H1 (cell line): ENCODE results near the gene ATF3. TPM values are rescaled to one million over a fixed set of nuclear protein-coding genes. Genes with fewer than 3 reads are reported as not detected.
A peak's percentile ranks its signal among the peaks of the same experiment; 100 is the strongest.

Experiments used
- CTCF ChIA-PET: fragments of 300-600 bp; sonication (Branson Sonifier 250); formaldehyde crosslinking; loops from one replicate; lab custom pipeline; 2021; ENCODE audit not compliant: partially characterized antibody; lab: Charles Lee
- POLR2A ChIA-PET: fragments of 300-600 bp; sonication (Branson Sonifier 250); formaldehyde crosslinking; loops from one replicate; lab custom pipeline; 2021; ENCODE audit warnings: inconsistent platforms; ENCODE audit not compliant: partially characterized antibody; lab: Charles Lee
- DNase-seq, 2 experiments: peaks; one replicate each; pipeline versions ENCODE4 v3.0.0 to v3.0.0-alpha.2; 2010 to 2022; ENCODE audit warnings: low spot score in 2 of 2, low read depth in 1 of 2, mixed read lengths in 1 of 2
- FAIRE-seq: peaks from 2 replicates; lab custom pipeline; 2011; peaks lifted over from hg19 to GRCh38; lab: Jason Lieb, UNC
- H2AFZ ChIP-seq: 2 replicates; pipeline ENCODE4 v1.8.1; 2012; ENCODE audit warnings: low read length, inconsistent platforms
- H2AK5ac ChIP-seq: 2 replicates; pipeline ENCODE4 v1.6.1; 2013; ENCODE audit warnings: low read depth, low read length
- H2BK120ac ChIP-seq: replicated peaks from 2 replicates; pipeline ENCODE3; 2013; ENCODE audit warnings: low read depth, low read length, inconsistent platforms
- H2BK12ac ChIP-seq: 2 replicates; pipeline ENCODE4 v1.6.1; 2013; ENCODE audit warnings: low read depth, low read length
- H2BK15ac ChIP-seq: 2 replicates; pipeline ENCODE4 v1.6.1; 2013; ENCODE audit warnings: low read length
- H2BK20ac ChIP-seq: 2 replicates; pipeline ENCODE4 v1.6.1; 2013; ENCODE audit warnings: low read length
- H2BK5ac ChIP-seq: 2 replicates; pipeline ENCODE4 v1.6.1; 2013; ENCODE audit warnings: low read depth, low read length
- H3K14ac ChIP-seq: 2 replicates; pipeline ENCODE4 v1.6.1; 2013; ENCODE audit warnings: inconsistent platforms; ENCODE audit not compliant: insufficient read length
- H3K18ac ChIP-seq: 2 replicates; pipeline ENCODE4 v1.6.1; 2013; ENCODE audit warnings: low read length; ENCODE audit errors: extremely low read depth
- H3K23ac ChIP-seq: 2 replicates; pipeline ENCODE4 v1.6.1; 2013; ENCODE audit warnings: inconsistent platforms; ENCODE audit not compliant: insufficient read length
- H3K23me2 ChIP-seq: 2 replicates; pipeline ENCODE4 v1.6.1; 2013; ENCODE audit warnings: low read depth, low read length
- H3K27ac ChIP-seq: 2 replicates; pipeline ENCODE4 v1.6.1; 2011; ENCODE audit warnings: low read depth, low read length, inconsistent platforms
- H3K27me3 ChIP-seq, 4 experiments: replicated peaks in 1 of 4; 1 replicate in 1 of 4; 2 replicates in 3 of 4; pipeline versions ENCODE4 v1.6.1 to v1.8.1; 2011 to 2013; ENCODE audit warnings: low read length in 3 of 4, mild to moderate bottlenecking in 3 of 4, inconsistent platforms in 2 of 4, mixed read lengths in 2 of 4, moderate library complexity in 1 of 4; ENCODE audit not compliant: control insufficient read depth in 3 of 4, insufficient read depth in 3 of 4; ENCODE audit errors: extremely low read depth in 1 of 4
- H3K36me3 ChIP-seq, 4 experiments: 2 replicates each; pipeline versions ENCODE4 v1.6.1 to v1.8.1; 2011 to 2013; ENCODE audit warnings: mild to moderate bottlenecking in 4 of 4, low read length in 3 of 4, moderate library complexity in 2 of 4, control low read depth in 1 of 4, inconsistent platforms in 1 of 4; ENCODE audit not compliant: insufficient read depth in 4 of 4, control insufficient read depth in 2 of 4
- H3K4ac ChIP-seq: replicated peaks from 2 replicates; pipeline ENCODE3; 2013; ENCODE audit warnings: low read length, low read depth, mixed read lengths, inconsistent platforms; ENCODE audit not compliant: insufficient read length
- H3K4me1 ChIP-seq, 4 experiments: replicated peaks in 1 of 4; 1 replicate in 1 of 4; 2 replicates in 3 of 4; pipeline versions ENCODE4 v1.6.1 to v1.8.1; 2011 to 2013; ENCODE audit warnings: low read length in 3 of 4, inconsistent platforms in 2 of 4, mixed read lengths in 1 of 4; ENCODE audit not compliant: insufficient read depth in 4 of 4, control insufficient read depth in 3 of 4
- H3K4me2 ChIP-seq, 2 experiments: 2 replicates each; pipeline versions ENCODE4 v1.6.1 to v1.8.1; 2011 to 2013; ENCODE audit warnings: low read depth in 2 of 2, low read length in 2 of 2, control low read depth in 1 of 2, inconsistent platforms in 1 of 2, mild to moderate bottlenecking in 1 of 2; ENCODE audit not compliant: insufficient read depth in 1 of 2
- H3K4me3 ChIP-seq, 4 experiments: fragments of 200-600, 300-600 bp in 1 of 4; sonication (generic), shearing (Covaris generic), sonication (Bioruptor Twin) in 1 of 4; 2 replicates each; pipeline versions ENCODE4 v1.5.1 to v1.8.1; 2011 to 2016; ENCODE audit warnings: low read length in 4 of 4, low read depth in 3 of 4, control low read depth in 2 of 4, inconsistent platforms in 2 of 4, mild to moderate bottlenecking in 2 of 4, mixed read lengths in 1 of 4, moderate library complexity in 1 of 4; ENCODE audit not compliant: insufficient read depth in 2 of 4; ENCODE audit errors: extremely low read depth in 1 of 4
- H3K56ac ChIP-seq: replicated peaks from 2 replicates; pipeline ENCODE3; 2013; ENCODE audit warnings: low read depth, mild to moderate bottlenecking, mixed read lengths, low read length, inconsistent platforms; ENCODE audit not compliant: insufficient read length
- H3K79me1 ChIP-seq: 2 replicates; pipeline ENCODE4 v1.6.1; 2013; ENCODE audit warnings: low read depth, low read length, control low read depth
- H3K79me2 ChIP-seq, 2 experiments: 2 replicates each; pipeline versions ENCODE4 v1.6.1 to v1.8.1; 2012 to 2013; ENCODE audit warnings: low read length in 2 of 2, mild to moderate bottlenecking in 2 of 2, inconsistent platforms in 1 of 2; ENCODE audit not compliant: insufficient read depth in 2 of 2, control insufficient read depth in 1 of 2
- H3K9ac ChIP-seq, 4 experiments: replicated peaks in 1 of 4; 1 replicate in 1 of 4; 2 replicates in 3 of 4; pipeline versions ENCODE4 v1.6.1 to v1.8.1; 2011 to 2013; ENCODE audit warnings: low read depth in 3 of 4, low read length in 3 of 4, control low read depth in 2 of 4, mild to moderate bottlenecking in 2 of 4, moderate library complexity in 2 of 4, inconsistent platforms in 1 of 4; ENCODE audit errors: extremely low read depth in 1 of 4
- H3K9me3 ChIP-seq, 2 experiments: 2 replicates each; pipeline versions ENCODE4 v1.6.1 to v1.8.1; 2012 to 2013; ENCODE audit warnings: mild to moderate bottlenecking in 2 of 2, moderate library complexity in 2 of 2, control low read depth in 1 of 2, inconsistent platforms in 1 of 2, low read depth in 1 of 2, low read length in 1 of 2, mixed read lengths in 1 of 2; ENCODE audit not compliant: insufficient read depth in 2 of 2
- H4K20me1 ChIP-seq, 2 experiments: replicated peaks in 1 of 2; 2 replicates each; pipeline versions ENCODE3 to v1.8.1; 2011 to 2013; ENCODE audit warnings: inconsistent platforms in 2 of 2, low read length in 2 of 2, mild to moderate bottlenecking in 1 of 2; ENCODE audit not compliant: insufficient read depth in 2 of 2, control insufficient read depth in 1 of 2
- H4K5ac ChIP-seq: 2 replicates; pipeline ENCODE4 v1.6.1; 2013; ENCODE audit warnings: low read length, low read depth, mixed read lengths, inconsistent platforms; ENCODE audit not compliant: insufficient read length
- H4K8ac ChIP-seq: 2 replicates; pipeline ENCODE4 v1.8.0; 2013; ENCODE audit warnings: mild to moderate bottlenecking, moderate library complexity, low read length, inconsistent platforms; ENCODE audit not compliant: insufficient read depth; ENCODE audit errors: extremely low read depth
- H4K91ac ChIP-seq: replicated peaks from 2 replicates; pipeline ENCODE3; 2013; ENCODE audit warnings: low read length, mixed read lengths, inconsistent platforms; ENCODE audit not compliant: insufficient read length
- CEBPB ChIP-seq: IDR thresholded peaks from 2 replicates; pipeline ENCODE4 v1.6.1; 2012; ENCODE audit warnings: low read depth, low read length
- EZH2 ChIP-seq: fragments of 200-600 bp; sonication (generic); IDR thresholded peaks from 2 replicates; pipeline ENCODE4 v1.7.1; 2012; ENCODE audit warnings: low read depth, mild to moderate bottlenecking, moderate library complexity, low read length, inconsistent platforms; ENCODE audit not compliant: severe bottlenecking
- FOSL1 ChIP-seq: IDR thresholded peaks from 2 replicates; pipeline ENCODE4 v1.6.1; 2011; ENCODE audit warnings: mild to moderate bottlenecking, low read depth, low read length, moderate library complexity; ENCODE audit not compliant: insufficient read depth
- POU5F1 ChIP-seq: IDR thresholded peaks from 2 replicates; pipeline ENCODE4 v1.6.1; 2011; ENCODE audit warnings: low read depth, mild to moderate bottlenecking, low read length, moderate library complexity
- RAD21 ChIP-seq, 2 experiments: IDR thresholded peaks in 1 of 2; conservative IDR thresholded peaks in 1 of 2; 2 replicates each; pipeline ENCODE4 v1.6.1; 2011; ENCODE audit warnings: low read depth in 2 of 2, low read length in 2 of 2, improper control_type of control experiment in 1 of 2, inconsistent platforms in 1 of 2, mild to moderate bottlenecking in 1 of 2, moderate library complexity in 1 of 2
- RXRA ChIP-seq: IDR thresholded peaks from 2 replicates; pipeline ENCODE4 v1.6.1; 2011; ENCODE audit warnings: low read depth, mild to moderate bottlenecking, low read length, moderate library complexity; ENCODE audit not compliant: insufficient read depth
- TCF12 ChIP-seq: IDR thresholded peaks from 2 replicates; pipeline ENCODE4 v1.6.1; 2011; ENCODE audit warnings: low read depth, mild to moderate bottlenecking, low read length
- WGBS, 2 experiments: shearing (Covaris generic) in 1 of 2; methylation state at CpG; one replicate each; pipeline versions ENCODE4 v1.1.6 to v1.1.7; 2013 to 2015; ENCODE audit warnings: low lambda C conversion rate in 2 of 2, mixed read lengths in 2 of 2, inconsistent platforms in 1 of 2, low coverage in 1 of 2, missing lambda C conversion rate in 1 of 2; ENCODE audit not compliant: insufficient replicate concordance in 2 of 2, insufficient coverage in 1 of 2, insufficient read length in 1 of 2; ENCODE audit errors: extremely low coverage in 1 of 2, missing lambda C conversion rate in 1 of 2; 5-methylcytosine and 5-hydroxymethylcytosine counted together
- polyA plus RNA-seq, 7 experiments: library from polyadenylated mRNA; depleted of rRNA in 3 of 7; stranded (reverse) in 5 of 7; unstranded in 2 of 7; fragments of >200 nt in 5 of 7; fragments of 200-250 nt in 2 of 7; gene quantifications; 1 replicate in 5 of 7; 2 replicates in 1 of 7; 4 replicates in 1 of 7; pipeline versions ENCODE4 v1.2.1 to v1.2.3, GENCODE V29; 2011 to 2013; ENCODE audit warnings: missing spikeins in 2 of 7, mixed read lengths in 2 of 7
- total RNA-seq: library from RNA; stranded (reverse); fragmentation: NEBNext Ultra II Directional; extraction: Animal tissue kit (Norgen Biotek cat#: 25700); gene quantifications from 2 replicates; pipeline ENCODE4 v1.2.1, GENCODE V29; 2021
- TF ChIP-seq, protein P1 (sequence below): IDR thresholded peaks from 2 replicates; pipeline ENCODE4 v1.6.1; 2011; ENCODE audit warnings: low read length, improper control_type of control experiment

Gene ATF3
- total and polyA plus RNA-seq, 2 of the 8 experiments (the other 6 are each of a cell fraction or from before 2014, with no cell fraction given) = 12.2 to 27.7 TPM

DNA sequence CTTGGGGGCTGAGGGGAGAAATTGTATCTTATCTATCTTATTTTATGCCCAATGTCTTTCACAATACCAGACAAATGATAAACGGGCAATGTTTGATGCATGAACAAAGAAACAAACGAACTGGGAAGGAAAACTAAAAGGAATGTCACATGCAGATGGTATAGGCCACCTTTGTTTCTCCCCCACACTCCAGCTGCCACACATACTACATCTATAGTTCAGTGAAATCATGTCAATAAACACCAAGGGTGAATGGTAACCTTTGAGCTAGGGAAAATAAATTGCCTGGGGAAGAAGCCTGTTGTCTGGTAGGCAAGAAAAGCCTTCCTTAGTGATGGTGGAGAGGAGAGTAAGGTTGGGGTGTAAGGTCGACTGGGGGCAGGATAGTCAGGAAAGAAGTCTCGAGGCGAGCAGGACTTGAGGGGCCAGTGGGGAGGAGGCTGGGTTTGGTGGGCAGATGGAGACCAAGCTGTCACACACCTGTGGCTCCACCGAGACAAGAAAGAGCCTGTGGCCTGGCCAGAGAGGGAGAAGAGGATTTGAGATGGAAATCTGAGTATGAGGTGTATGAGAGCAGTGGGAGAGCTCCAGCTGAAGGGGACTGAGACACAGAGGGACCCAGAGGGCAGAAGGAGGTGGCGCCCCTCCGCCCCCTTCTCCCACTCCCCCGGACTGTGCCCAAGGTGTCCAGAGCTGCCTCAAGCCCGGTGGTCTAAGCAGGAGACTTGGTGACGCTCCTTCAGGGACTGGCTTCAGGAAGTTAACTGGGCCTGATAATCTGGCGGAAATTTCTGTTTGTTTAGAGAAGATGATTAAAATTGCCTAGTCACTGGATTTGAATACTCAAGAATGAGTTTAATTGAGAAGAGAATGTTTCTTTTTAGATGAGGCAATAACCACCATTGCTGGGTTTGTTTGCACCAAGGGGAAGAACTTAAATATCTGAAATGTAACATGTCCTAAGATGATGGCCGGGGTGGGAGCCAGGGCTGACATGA is 37.3 kb downstream of the ATF3 start:
- H4K8ac ChIP-seq = no peak overlapping the region; the same call in 1 of the 2 replicates
- no peak overlapping the region for H2BK12ac ChIP-seq
- H3K18ac ChIP-seq = no peak overlapping the region
- H3K23me2 ChIP-seq = no peaks in the 10 kb centered on the region
- H2BK15ac ChIP-seq = no peak overlapping the region
- H3K9ac ChIP-seq = no peak overlapping the region
- DNase-seq (peak in 1 of 2 experiments; percentile 35), FAIRE-seq (no peak)
- ChIA-PET CTCF (interaction anchor here (1.2 to 1.6 kb wide), 3 partner anchors 19 to 190 kb away, joined by 3 to 6 read pairs (median 4); no protein-coding TSS in a partner anchor), POLR2A (interaction anchor here (1.4 kb wide), 1 partner anchor 38 kb away, joined by 4 read pairs; the partner anchor contains the start of gene ATF3)
- H2BK20ac ChIP-seq = no peak overlapping the region
- no peaks in the 10 kb centered on the region for H3K79me1 ChIP-seq
- no peak overlapping the region for H4K5ac ChIP-seq
- no peak overlapping the region for H3K27ac ChIP-seq
- H2BK120ac ChIP-seq = no peak overlapping the region
- no peak overlapping the region for H2AK5ac ChIP-seq
- no peaks in the 10 kb centered on the region for H3K4me1 ChIP-seq
- no peak overlapping the region for H2BK5ac ChIP-seq
- no peaks in the 10 kb centered on the region for H3K9me3 ChIP-seq
- no peak overlapping the region for H3K4me2 ChIP-seq
- no peaks in the 10 kb centered on the region for H3K27me3 ChIP-seq
- H3K79me2 ChIP-seq = no peaks in the 10 kb centered on the region
- no peak overlapping the region for H3K4me3 ChIP-seq
- no peak overlapping the region for H3K56ac ChIP-seq
- 89% methylated on average over 12 of the region's 13 CpGs; no CpG with 5 or more reads in 1 of the 2 experiments for WGBS, 2 experiments
- no peak overlapping the region for H3K23ac ChIP-seq
- H3K36me3 ChIP-seq = no peaks in the 10 kb centered on the region
- no peak overlapping the region for H3K4ac ChIP-seq
- H3K14ac ChIP-seq = no peak overlapping the region
- no peaks in the 10 kb centered on the region for H4K20me1 ChIP-seq
- no peak overlapping the region for H2AFZ ChIP-seq
- H4K91ac ChIP-seq = no peak overlapping the region
- no peak for TF ChIP-seq RAD21 (IDR thresholded peaks at IDR 0.05 in 1 of 2, conservative IDR thresholded peaks at IDR 0.05 in 1 of 2; ENCODE audit: low read depth in 2 of 2, low read length in 2 of 2)
- TF ChIP-seq EZH2 = no peak
- TF ChIP-seq CEBPB = no peak
- no peak for TF ChIP-seq RXRA
- TF ChIP-seq, protein P1, sequence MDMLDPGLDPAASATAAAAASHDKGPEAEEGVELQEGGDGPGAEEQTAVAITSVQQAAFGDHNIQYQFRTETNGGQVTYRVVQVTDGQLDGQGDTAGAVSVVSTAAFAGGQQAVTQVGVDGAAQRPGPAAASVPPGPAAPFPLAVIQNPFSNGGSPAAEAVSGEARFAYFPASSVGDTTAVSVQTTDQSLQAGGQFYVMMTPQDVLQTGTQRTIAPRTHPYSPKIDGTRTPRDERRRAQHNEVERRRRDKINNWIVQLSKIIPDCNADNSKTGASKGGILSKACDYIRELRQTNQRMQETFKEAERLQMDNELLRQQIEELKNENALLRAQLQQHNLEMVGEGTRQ = no peak
- TF ChIP-seq TCF12 = no peak
- no peak for TF ChIP-seq POU5F1
- TF ChIP-seq FOSL1 = no peak
